ENCODE measurements around the gene TOGARAM2. TPM values are rescaled to one million over a fixed set of nuclear protein-coding genes. Genes with fewer than 3 reads are reported as not detected.

Gene TOGARAM2
- total RNA-seq, 1 experiment from 2014 or later: 0.76 TPM

DNA sequence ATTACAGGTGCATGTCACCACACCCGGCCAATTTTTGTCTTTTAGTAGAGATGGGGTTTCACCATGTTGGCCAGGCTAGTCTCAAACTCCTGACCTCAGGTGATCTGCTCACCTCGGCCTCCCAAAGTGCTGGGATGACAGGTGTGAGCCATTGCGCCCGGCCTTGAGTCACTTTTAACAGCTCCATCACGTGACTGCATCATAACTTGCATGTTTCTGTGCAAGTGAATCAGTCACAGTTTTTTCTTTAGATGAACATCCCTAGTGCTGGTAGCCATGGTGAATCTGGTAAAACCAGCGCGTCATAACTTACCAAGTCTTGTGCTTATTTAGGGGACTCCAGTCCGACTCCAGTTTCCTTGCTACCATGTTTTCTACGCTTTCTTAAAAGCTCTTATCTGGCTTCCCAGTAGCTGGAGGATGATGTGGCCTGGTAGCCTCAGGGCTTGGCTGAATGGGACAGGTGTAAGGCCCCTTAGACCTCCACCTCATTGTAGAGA lies 60.1 kb downstream of the TOGARAM2 start:
- ChIA-PET CTCF (no interaction called here), POLR2A (no interaction called here), RAD21 (ENCODE audit: low non-redundant PET in 1 of 2, low total read pairs in 2 of 2, uncharacterized antibody in 2 of 2, unreplicated experiment in 2 of 2) (no interaction called here)
- TF ChIP-seq, protein P1, sequence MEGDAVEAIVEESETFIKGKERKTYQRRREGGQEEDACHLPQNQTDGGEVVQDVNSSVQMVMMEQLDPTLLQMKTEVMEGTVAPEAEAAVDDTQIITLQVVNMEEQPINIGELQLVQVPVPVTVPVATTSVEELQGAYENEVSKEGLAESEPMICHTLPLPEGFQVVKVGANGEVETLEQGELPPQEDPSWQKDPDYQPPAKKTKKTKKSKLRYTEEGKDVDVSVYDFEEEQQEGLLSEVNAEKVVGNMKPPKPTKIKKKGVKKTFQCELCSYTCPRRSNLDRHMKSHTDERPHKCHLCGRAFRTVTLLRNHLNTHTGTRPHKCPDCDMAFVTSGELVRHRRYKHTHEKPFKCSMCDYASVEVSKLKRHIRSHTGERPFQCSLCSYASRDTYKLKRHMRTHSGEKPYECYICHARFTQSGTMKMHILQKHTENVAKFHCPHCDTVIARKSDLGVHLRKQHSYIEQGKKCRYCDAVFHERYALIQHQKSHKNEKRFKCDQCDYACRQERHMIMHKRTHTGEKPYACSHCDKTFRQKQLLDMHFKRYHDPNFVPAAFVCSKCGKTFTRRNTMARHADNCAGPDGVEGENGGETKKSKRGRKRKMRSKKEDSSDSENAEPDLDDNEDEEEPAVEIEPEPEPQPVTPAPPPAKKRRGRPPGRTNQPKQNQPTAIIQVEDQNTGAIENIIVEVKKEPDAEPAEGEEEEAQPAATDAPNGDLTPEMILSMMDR (IDR thresholded peaks at IDR 0.05 in 2 of 3, conservative IDR thresholded peaks at IDR 0.05 in 1 of 3; ENCODE audit: borderline replicate concordance in 1 of 3, insufficient read depth in 1 of 3, low read depth in 2 of 3, low read length in 2 of 3): no peak
- TF ChIP-seq SIN3A (IDR thresholded peaks at IDR 0.05; ENCODE audit: low read depth): no peak
- TF ChIP-seq POLR2A (IDR thresholded peaks at IDR 0.05; ENCODE audit: borderline replicate concordance, extremely low read depth, insufficient read depth, insufficient read length): no peak
- no peak for TF ChIP-seq JUND (IDR thresholded peaks at IDR 0.05)
- TF ChIP-seq SRF (IDR thresholded peaks at IDR 0.05; ENCODE audit: low read depth): no peak
- TF ChIP-seq, protein P2, sequence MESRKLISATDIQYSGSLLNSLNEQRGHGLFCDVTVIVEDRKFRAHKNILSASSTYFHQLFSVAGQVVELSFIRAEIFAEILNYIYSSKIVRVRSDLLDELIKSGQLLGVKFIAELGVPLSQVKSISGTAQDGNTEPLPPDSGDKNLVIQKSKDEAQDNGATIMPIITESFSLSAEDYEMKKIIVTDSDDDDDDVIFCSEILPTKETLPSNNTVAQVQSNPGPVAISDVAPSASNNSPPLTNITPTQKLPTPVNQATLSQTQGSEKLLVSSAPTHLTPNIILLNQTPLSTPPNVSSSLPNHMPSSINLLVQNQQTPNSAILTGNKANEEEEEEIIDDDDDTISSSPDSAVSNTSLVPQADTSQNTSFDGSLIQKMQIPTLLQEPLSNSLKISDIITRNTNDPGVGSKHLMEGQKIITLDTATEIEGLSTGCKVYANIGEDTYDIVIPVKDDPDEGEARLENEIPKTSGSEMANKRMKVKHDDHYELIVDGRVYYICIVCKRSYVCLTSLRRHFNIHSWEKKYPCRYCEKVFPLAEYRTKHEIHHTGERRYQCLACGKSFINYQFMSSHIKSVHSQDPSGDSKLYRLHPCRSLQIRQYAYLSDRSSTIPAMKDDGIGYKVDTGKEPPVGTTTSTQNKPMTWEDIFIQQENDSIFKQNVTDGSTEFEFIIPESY (IDR thresholded peaks at IDR 0.05; ENCODE audit: extremely low read depth, insufficient replicate concordance, low read length): no peak
- TF ChIP-seq, protein P3, sequence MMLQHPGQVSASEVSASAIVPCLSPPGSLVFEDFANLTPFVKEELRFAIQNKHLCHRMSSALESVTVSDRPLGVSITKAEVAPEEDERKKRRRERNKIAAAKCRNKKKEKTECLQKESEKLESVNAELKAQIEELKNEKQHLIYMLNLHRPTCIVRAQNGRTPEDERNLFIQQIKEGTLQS (IDR thresholded peaks at IDR 0.05): no peak
- no peak for TF ChIP-seq EZH2 (IDR thresholded peaks at IDR 0.05)
- no peak for TF ChIP-seq SP1 (IDR thresholded peaks at IDR 0.05; ENCODE audit: low read depth)
- TF ChIP-seq, protein P4, sequence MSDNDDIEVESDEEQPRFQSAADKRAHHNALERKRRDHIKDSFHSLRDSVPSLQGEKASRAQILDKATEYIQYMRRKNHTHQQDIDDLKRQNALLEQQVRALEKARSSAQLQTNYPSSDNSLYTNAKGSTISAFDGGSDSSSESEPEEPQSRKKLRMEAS (IDR thresholded peaks at IDR 0.05): no peak
- TF ChIP-seq CBX3 (IDR thresholded peaks at IDR 0.05; ENCODE audit: low read depth): no peak
- no peak for TF ChIP-seq FOSL1 (IDR thresholded peaks at IDR 0.05; ENCODE audit: low read depth)
- no peak for TF ChIP-seq ZFX (IDR thresholded peaks at IDR 0.05)
- TF ChIP-seq TCF7L2 (IDR thresholded peaks at IDR 0.05; ENCODE audit: borderline replicate concordance, extremely low read depth, insufficient read depth, insufficient read length): no peak
- no peak for TF ChIP-seq EZH2phosphoT487 (IDR thresholded peaks at IDR 0.05; ENCODE audit: borderline replicate concordance)
- TF ChIP-seq CEBPB (IDR thresholded peaks at IDR 0.05; ENCODE audit: low read depth): no peak
- no peak overlapping the region for H2AFZ ChIP-seq (ENCODE audit: low read depth, low read length, poor library complexity, severe bottlenecking)
- H3K4me2 ChIP-seq (ENCODE audit: low read length): no peak overlapping the region
- ATAC-seq (no peak), DNase-seq (ENCODE audit: low read depth, low spot score) (no peak)
- no peaks in the 10 kb centered on the region for H4K20me1 ChIP-seq (ENCODE audit: insufficient read depth)
- intact Hi-C loops (cut with micrococcal nuclease): no loop called here
- H3K9me2 ChIP-seq (ENCODE audit: insufficient read depth): no peaks in the 10 kb centered on the region
- no peaks in the 10 kb centered on the region for H3K36me3 ChIP-seq (ENCODE audit: control insufficient read depth in 1 of 2, insufficient read depth in 2 of 2, low read length in 2 of 2)
- no TSS peak for BruUV-seq (replicated peaks)
- no peaks in the 10 kb centered on the region for H3K79me2 ChIP-seq (ENCODE audit: insufficient read depth, low read length)
- no peak overlapping the region for H3K4me3 ChIP-seq (replicated peaks in 1 of 2; ENCODE audit: low read depth in 1 of 2, low read length in 2 of 2)
- H3K9me3 ChIP-seq (ENCODE audit: control insufficient read depth in 1 of 2, insufficient read depth in 1 of 2, low read depth in 1 of 2, low read length in 2 of 2): no peaks in the 10 kb centered on the region
- no peaks in the 10 kb centered on the region for H3K4me1 ChIP-seq (ENCODE audit: control insufficient read depth in 1 of 2, insufficient read depth in 2 of 2, low read length in 2 of 2)
- no peak overlapping the region for H3K27ac ChIP-seq (ENCODE audit: low read depth, low read length)
- H3K9ac ChIP-seq (ENCODE audit: low read length): no peak overlapping the region
- H3K27me3 ChIP-seq (ENCODE audit: insufficient read depth, low read length): no peaks in the 10 kb centered on the region
